Urinary bladder (tissue), 4 donors: ENCODE results near the gene LENG9. TPM values are rescaled to one million over a fixed set of nuclear protein-coding genes. Genes with fewer than 3 reads are reported as not detected.

Experiments used
- DNase-seq: peaks from one replicate; pipeline ENCODE4 v3.0.0-alpha.2; 2015; ENCODE audit errors: extremely low spot score
- H3K27ac ChIP-seq: one replicate; pipeline ENCODE4 v1.5.1; 2013; ENCODE audit warnings: low read depth, mild to moderate bottlenecking, moderate library complexity
- H3K36me3 ChIP-seq: one replicate; pipeline ENCODE4 v1.6.1; 2013; ENCODE audit warnings: mild to moderate bottlenecking, moderate library complexity; ENCODE audit not compliant: insufficient read depth
- H3K4me1 ChIP-seq: one replicate; pipeline ENCODE4 v1.6.1; 2013; ENCODE audit warnings: mild to moderate bottlenecking, moderate library complexity; ENCODE audit not compliant: insufficient read depth
- H3K4me3 ChIP-seq: one replicate; pipeline ENCODE4 v1.5.1; 2013; ENCODE audit warnings: low read depth, low read length
- WGBS: extraction: QIAGEN DNeasy Blood & Tissue Kit; methylation state at CpG from one replicate; pipeline ENCODE4 v1.1.7; 2013; 5-methylcytosine and 5-hydroxymethylcytosine counted together
- polyA plus RNA-seq: library from polyadenylated mRNA; stranded (reverse); fragments of 200-250 nt; gene quantifications from one replicate; pipeline ENCODE4 v1.2.3, GENCODE V29; 2013
- total RNA-seq: library from RNA; depleted of rRNA; stranded (reverse); fragments of >200 nt; gene quantifications from one replicate; pipeline ENCODE4 v1.2.3, GENCODE V29; 2014
- donor health status: healthy with polysubstance abuse.
- donor health status: healthy.

The LENG9 gene
- total and polyA plus RNA-seq, 2 donors = 3.3 to 6.2 TPM

GRCh38 chr19:54424660-54425381 is 38.8 kb downstream of the LENG9 start:
- H3K36me3 ChIP-seq = no peaks in the 10 kb centered on the region
- H3K4me3 ChIP-seq = no peak overlapping the region
- no peaks in the 10 kb centered on the region for H3K4me1 ChIP-seq
- 87% methylated on average over 36 of the region's 36 CpGs for WGBS
- H3K27ac ChIP-seq = no peak overlapping the region
- DNase-seq = no peak

- H3K36me3 ChIP-seq = no peaks in the 10 kb centered on the region
- 90% methylated on average over 14 of the region's 14 CpGs for WGBS
- H3K27ac ChIP-seq = no peak overlapping the region
- H3K4me1 ChIP-seq = no peaks in the 10 kb centered on the region
- no peak for DNase-seq
- no peak overlapping the region for H3K4me3 ChIP-seq
Observed at GRCh38 chr19:54424201-54424600, 39.4 kb downstream of the LENG9 start.

- Histone ChIP-seq H3K27ac (no peak overlapping the region), H3K36me3 (no peaks in the 10 kb centered on the region), H3K4me3 (no peak overlapping the region), H3K4me1 (no peaks in the 10 kb centered on the region)
- WGBS = 64% methylated on average over 20 of the region's 20 CpGs
- no peak for DNase-seq
Observed at GRCh38 chr19:54422136-54422535, 41.4 kb downstream of the LENG9 start.

- Histone ChIP-seq H3K4me3 (no peak overlapping the region), H3K27ac (no peak overlapping the region), H3K36me3 (no peaks in the 10 kb centered on the region)
Observed at GRCh38 chr19:54421521-54421920, 42.1 kb downstream of the LENG9 start.

GRCh38 chr19:54421169-54421516 is 42.4 kb downstream of the LENG9 start:
- 23% methylated on average over 9 of the region's 9 CpGs for WGBS
- no peak overlapping the region for H3K4me3 ChIP-seq

More at GRCh38 chr19:54421521-54421920, 42.1 kb downstream of the LENG9 start:
- H3K4me1 ChIP-seq = no peaks in the 10 kb centered on the region
- 74% methylated on average over 7 of the region's 7 CpGs for WGBS
- no peak for DNase-seq

GRCh38 chr19:54420383-54421168 is 43.0 kb downstream of the LENG9 start:
- DNase-seq = no peak
- H3K4me3 ChIP-seq = no peak overlapping the region
- WGBS = 7% methylated on average over 37 of the region's 37 CpGs
- H3K36me3 ChIP-seq = no peaks in the 10 kb centered on the region
- no peak overlapping the region for H3K27ac ChIP-seq
- H3K4me1 ChIP-seq = no peaks in the 10 kb centered on the region

More at GRCh38 chr19:54421169-54421516, 42.4 kb downstream of the LENG9 start:
- DNase-seq = no peak
- no peaks in the 10 kb centered on the region for H3K36me3 ChIP-seq
- H3K4me1 ChIP-seq = no peaks in the 10 kb centered on the region
- H3K27ac ChIP-seq = no peak overlapping the region

- Histone ChIP-seq H3K27ac (no peak overlapping the region), H3K4me3 (no peak overlapping the region), H3K36me3 (no peaks in the 10 kb centered on the region), H3K4me1 (no peaks in the 10 kb centered on the region)
- 32% methylated on average over 10 of the region's 10 CpGs for WGBS
- no peak for DNase-seq
Observed at GRCh38 chr19:54420068-54420382, 43.6 kb downstream of the LENG9 start.

GRCh38 chr19:54418930-54419800 is 44.4 kb downstream of the LENG9 start:
- 84% methylated on average over 26 of the region's 26 CpGs for WGBS
- no peak for DNase-seq
- no peaks in the 10 kb centered on the region for H3K4me1 ChIP-seq
- no peak overlapping the region for H3K27ac ChIP-seq
- no peak overlapping the region for H3K4me3 ChIP-seq
- H3K36me3 ChIP-seq = no peaks in the 10 kb centered on the region

GRCh38 chr19:54418030-54418929 is 45.3 kb downstream of the LENG9 start:
- H3K36me3 ChIP-seq = no peaks in the 10 kb centered on the region

GRCh38 chr19:54416695-54417491 is 46.7 kb downstream of the LENG9 start:
- Histone ChIP-seq H3K27ac (no peak overlapping the region), H3K4me1 (no peaks in the 10 kb centered on the region), H3K36me3 (no peaks in the 10 kb centered on the region), H3K4me3 (no peak overlapping the region)
- WGBS = 33% methylated on average over 44 of the region's 44 CpGs
- no peak for DNase-seq

More at GRCh38 chr19:54418030-54418929, 45.3 kb downstream of the LENG9 start:
- Histone ChIP-seq H3K27ac (no peak overlapping the region), H3K4me3 (no peak overlapping the region), H3K4me1 (no peaks in the 10 kb centered on the region)
- 17% methylated on average over 25 of the region's 25 CpGs for WGBS
- no peak for DNase-seq

- no peaks in the 10 kb centered on the region for H3K36me3 ChIP-seq
- no peak overlapping the region for H3K4me3 ChIP-seq
- H3K27ac ChIP-seq = no peak overlapping the region
Observed at GRCh38 chr19:54415901-54416673, 47.5 kb downstream of the LENG9 start.

More at GRCh38 chr19:54415901-54416673, 47.5 kb downstream of the LENG9 start:
- no peaks in the 10 kb centered on the region for H3K4me1 ChIP-seq
- DNase-seq = no peak
- 4% methylated on average over 28 of the region's 28 CpGs for WGBS
